Measurements from ENCODE around the gene SCYGR3.

SCYGR3 gene

GRCh38 chr2:227614740-227615139, at the start of gene SCYGR3:
SCYGR3 (minus strand) TSS chr2:227614840; CDS start chr2:227614840, 0 bp downstream.
- in situ Hi-C loops (cut with MboI; ENCODE audit: low sequenced_read_pairs), result no loop called here

- in situ Hi-C loops (cut with MboI; ENCODE audit: low sequenced_read_pairs), result no loop called here
These were observed 47.2 kb upstream of the SCYGR3 start for GRCh38 chr2:227661827-227662226.

- in situ Hi-C loops (cut with MboI; ENCODE audit: low sequenced_read_pairs), result no loop called here
These were observed 46.5 kb upstream of the SCYGR3 start for GRCh38 chr2:227661025-227661649.

- in situ Hi-C loops (cut with MboI; ENCODE audit: low sequenced_read_pairs), result no loop called here
These were observed 42.7 kb upstream of the SCYGR3 start for GRCh38 chr2:227657199-227657845.

- in situ Hi-C loops (cut with MboI; ENCODE audit: low sequenced_read_pairs), result no loop called here
These were observed 40.8 kb upstream of the SCYGR3 start for GRCh38 chr2:227655454-227655853.

GRCh38 chr2:227654426-227654825, 39.8 kb upstream of the SCYGR3 start:
- in situ Hi-C loops (cut with MboI; ENCODE audit: low sequenced_read_pairs), result no loop called here

GRCh38 chr2:227653419-227653818, 38.8 kb upstream of the SCYGR3 start:
- in situ Hi-C loops (cut with MboI; ENCODE audit: low sequenced_read_pairs), result no loop called here

GRCh38 chr2:227643990-227644551, 29.4 kb upstream of the SCYGR3 start:
- in situ Hi-C loops (cut with MboI; ENCODE audit: low sequenced_read_pairs), result no loop called here

- in situ Hi-C loops (cut with MboI; ENCODE audit: low sequenced_read_pairs), result no loop called here
These were observed 28.0 kb upstream of the SCYGR3 start for GRCh38 chr2:227642656-227643055.

GRCh38 chr2:227634201-227634600, 19.6 kb upstream of the SCYGR3 start:
- in situ Hi-C loops (cut with MboI; ENCODE audit: low sequenced_read_pairs), result no loop called here

GRCh38 chr2:227632827-227633226, 18.2 kb upstream of the SCYGR3 start:
- in situ Hi-C loops (cut with MboI; ENCODE audit: low sequenced_read_pairs), result no loop called here

- in situ Hi-C loops (cut with MboI; ENCODE audit: low sequenced_read_pairs), result no loop called here
These were observed 15.7 kb upstream of the SCYGR3 start for GRCh38 chr2:227630322-227630721.

GRCh38 chr2:227629435-227629834, 14.8 kb upstream of the SCYGR3 start:
- in situ Hi-C loops (cut with MboI; ENCODE audit: low sequenced_read_pairs), result no loop called here

GRCh38 chr2:227627769-227628168, 13.1 kb upstream of the SCYGR3 start:
- in situ Hi-C loops (cut with MboI; ENCODE audit: low sequenced_read_pairs), result no loop called here

- in situ Hi-C loops (cut with MboI; ENCODE audit: low sequenced_read_pairs), result no loop called here
These were observed 12.0 kb upstream of the SCYGR3 start for GRCh38 chr2:227626580-227627151.

GRCh38 chr2:227625420-227625819, 10.8 kb upstream of the SCYGR3 start:
- in situ Hi-C loops (cut with MboI; ENCODE audit: low sequenced_read_pairs), result no loop called here

- in situ Hi-C loops (cut with MboI; ENCODE audit: low sequenced_read_pairs), result no loop called here
These were observed 8.6 kb upstream of the SCYGR3 start for GRCh38 chr2:227623226-227623625.

GRCh38 chr2:227617316-227618230, 2.9 kb upstream of the SCYGR3 start, which contains the start of gene SCYGR4:
SCYGR4 (plus strand) TSS chr2:227617498; CDS start chr2:227617498, 0 bp downstream.
- in situ Hi-C loops (cut with MboI; ENCODE audit: low sequenced_read_pairs), result no loop called here

- in situ Hi-C loops (cut with MboI; ENCODE audit: low sequenced_read_pairs), result no loop called here
These were observed 2.0 kb upstream of the SCYGR3 start for GRCh38 chr2:227616631-227617030.

GRCh38 chr2:227615906-227616305, 1.3 kb upstream of the SCYGR3 start:
- in situ Hi-C loops (cut with MboI; ENCODE audit: low sequenced_read_pairs), result no loop called here

GRCh38 chr2:227615181-227615580, 541 bp upstream of the SCYGR3 start:
- in situ Hi-C loops (cut with MboI; ENCODE audit: low sequenced_read_pairs), result no loop called here

Data from HL-60/S4 treated with retinoic acid at 250 ng/mL for 4 days and 3 days (cell line).